ENCODE data around the gene LMAN2.
"Not testable (repeated sequence)": the region's sequence is repeated elsewhere in the genome, so short reads cannot be mapped to it uniquely, and the experiment has no call there.

Gene LMAN2

DNA sequence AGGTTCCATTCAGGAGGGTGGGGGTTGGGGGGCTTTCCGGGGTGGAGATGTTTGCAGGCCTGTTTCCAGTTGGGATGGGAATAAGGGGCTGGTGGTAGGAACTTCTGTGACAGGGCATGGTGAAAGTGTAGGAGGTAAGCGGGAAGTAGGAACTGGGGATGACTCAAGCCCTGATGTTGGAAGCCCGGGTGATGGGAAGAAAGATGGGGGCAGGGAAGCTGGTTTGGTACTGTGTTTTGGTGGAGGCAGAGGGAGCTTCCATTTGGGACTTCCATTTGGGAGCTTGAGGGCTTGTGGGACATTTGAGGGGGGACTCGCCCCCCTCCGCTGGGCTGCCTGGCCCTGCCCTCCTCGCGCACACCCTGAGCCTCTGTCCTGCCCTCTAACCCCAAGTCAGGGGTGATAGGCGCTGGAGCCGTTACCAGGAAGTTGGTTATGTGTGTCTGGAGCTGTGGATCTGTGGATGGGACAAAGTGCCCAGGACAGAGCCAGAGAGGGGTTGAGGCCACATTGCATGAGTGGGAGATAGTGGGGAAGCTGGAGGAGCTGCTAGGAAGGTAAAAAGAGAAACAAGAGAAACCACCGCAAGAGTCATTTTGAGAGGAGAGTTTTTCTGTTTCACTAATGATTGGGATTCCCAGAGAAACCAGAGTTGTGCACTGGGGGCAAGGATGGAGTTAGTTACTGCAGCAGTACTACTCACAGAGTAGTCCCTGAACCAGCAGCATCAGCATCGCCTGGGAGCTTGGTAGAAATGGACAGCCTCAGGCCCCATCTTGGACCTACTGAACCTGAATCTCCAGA, 12.9 kb upstream of the LMAN2 start:
- no peak for DNase-seq (ENCODE audit: low spot score)

DNA sequence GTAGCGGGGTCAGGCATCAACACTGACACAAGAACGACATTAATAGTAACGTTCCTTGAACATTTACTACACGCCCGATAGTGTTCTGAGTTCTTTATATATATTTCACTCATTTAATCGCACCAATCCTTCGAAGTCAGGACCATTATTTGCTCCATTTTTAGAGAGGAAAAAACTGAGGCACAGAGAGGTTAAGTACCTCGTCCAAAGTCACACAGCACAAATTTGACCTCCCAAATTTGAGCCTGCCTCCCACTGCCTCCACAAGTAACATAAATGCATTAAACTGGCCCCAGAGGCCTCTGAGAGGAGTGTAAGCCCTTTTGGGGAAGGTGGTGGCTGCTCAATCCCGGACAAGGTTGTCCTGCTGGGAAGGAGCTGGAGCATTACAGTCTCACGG, 12.1 kb upstream of the LMAN2 start:
- no peak for DNase-seq (ENCODE audit: low spot score)

DNA sequence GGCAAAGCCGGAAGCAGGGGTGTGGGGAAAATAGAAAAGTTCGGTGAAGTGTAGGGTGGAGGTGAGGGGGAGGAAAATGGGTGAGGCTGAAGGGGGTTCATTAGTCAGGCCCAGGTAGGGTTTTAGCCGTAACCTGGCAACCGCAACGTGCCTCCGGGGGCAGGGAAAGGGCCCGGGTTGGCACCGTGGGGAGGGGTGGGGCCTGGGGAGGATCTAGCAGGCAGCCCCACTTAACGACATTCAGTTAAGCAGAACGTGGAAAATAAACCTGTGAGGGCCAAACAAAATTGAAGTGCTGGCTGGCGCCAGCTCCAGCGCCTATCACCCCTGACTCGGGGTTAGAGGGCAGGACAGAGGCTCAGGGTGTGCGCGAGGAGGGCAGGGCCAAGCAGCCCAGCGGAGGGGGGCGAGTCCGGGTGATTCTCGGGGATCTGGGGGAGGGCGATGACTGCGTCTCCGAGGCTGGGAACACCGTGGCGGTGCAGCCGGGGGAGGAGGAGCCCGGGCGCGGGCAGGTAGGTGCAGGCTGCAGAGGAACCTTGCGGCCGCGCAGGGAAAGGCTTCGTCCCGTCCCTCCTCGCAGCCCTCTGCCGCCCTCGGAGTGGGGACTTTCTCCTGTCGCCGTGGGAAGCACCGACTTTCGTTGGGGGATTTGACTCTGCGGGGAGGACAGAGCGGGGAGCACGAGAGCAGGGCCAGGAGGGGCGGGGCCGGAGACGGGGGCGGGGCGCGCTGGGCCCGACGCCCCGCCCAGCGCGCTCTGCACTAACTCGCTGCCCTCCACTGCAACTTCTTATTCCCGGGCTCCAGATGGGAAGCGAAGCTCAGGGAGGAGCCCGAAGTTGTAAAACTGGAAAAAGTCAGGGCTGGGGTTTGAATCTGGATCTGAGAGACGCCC, 11.4 kb upstream of the LMAN2 start:
- DNase-seq (ENCODE audit: low spot score): peak; percentile 70

DNA sequence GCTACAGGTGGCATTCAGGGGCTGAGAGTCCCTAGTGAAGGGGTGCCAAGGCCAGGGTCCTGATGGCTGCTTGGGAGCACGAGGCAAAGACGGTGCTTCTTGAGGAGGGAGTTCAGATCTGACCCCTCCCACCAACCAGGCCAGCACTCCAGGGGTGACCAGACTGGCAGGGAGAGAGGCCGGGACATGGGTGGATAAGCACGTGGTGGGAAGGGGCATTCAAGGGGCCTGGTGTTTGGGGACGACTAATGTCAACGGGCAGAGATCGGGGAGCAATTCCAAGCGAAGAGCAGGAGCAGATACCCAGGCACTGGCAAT, 10.8 kb upstream of the LMAN2 start:
- DNase-seq (ENCODE audit: low spot score): no peak

DNA sequence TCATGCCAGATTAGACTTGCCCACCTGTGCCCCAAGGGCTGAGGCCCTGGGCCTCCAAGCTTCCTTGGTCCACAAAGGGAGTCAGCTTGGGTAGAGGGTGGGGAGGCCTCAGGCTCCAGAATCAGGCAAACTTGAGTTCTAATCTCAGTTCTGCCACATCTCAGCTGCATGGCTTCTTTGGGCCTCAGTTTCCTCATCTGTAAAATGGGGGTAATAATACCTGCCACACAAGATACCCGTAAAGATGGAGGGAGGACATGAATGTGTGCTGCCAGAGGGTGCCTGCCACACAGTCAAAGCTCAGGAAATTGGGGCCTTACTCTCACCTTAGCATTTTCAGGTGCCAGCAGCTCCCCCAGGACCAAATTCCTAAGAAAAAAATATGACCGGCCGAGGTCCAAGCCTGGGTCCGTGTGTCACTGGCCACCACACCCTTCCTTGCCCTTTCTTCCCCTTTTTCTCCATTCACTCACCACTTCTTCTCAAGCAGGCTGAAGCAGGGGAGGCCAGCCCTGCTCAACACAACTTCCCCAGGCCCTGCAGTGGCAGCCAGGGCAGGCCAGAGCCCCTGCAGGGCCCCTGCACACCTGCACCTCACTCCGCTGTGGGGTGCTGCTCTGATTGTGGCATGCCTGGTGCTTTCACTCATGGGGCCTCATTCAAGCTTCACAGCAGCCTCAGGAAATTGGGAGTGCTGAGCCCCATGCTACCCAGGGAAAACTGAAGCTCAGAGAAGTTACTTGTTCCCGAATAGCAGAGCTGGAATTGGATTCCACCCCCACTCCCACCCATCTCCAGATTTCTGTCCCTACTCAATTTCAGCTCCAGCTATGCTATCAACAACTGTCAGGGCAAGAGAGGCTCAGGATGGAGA, 10.2 kb upstream of the LMAN2 start:
- no peak for DNase-seq (ENCODE audit: low spot score)

DNA sequence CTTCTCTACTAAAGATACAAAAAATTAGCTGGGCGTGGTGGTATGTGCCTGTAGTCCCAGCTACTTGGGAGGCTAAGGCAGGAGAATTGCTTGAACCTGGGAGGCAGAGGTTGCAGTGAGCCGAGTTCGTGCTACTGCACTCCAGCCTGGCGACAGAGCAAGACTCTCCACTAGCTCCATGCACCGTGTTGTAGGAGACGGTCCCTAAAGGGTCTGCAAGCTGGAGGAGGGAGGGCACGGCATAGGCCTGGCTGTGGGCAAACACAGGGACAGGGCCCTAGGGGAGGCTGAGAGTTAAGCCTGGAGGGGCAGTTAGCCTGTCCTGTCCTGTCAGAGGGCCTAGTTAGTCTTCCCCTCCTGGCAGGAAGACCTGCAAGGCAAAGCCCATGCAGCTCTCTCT, 9.3 kb upstream of the LMAN2 start:
- not testable (repeated sequence) for DNase-seq (ENCODE audit: low spot score)

DNA sequence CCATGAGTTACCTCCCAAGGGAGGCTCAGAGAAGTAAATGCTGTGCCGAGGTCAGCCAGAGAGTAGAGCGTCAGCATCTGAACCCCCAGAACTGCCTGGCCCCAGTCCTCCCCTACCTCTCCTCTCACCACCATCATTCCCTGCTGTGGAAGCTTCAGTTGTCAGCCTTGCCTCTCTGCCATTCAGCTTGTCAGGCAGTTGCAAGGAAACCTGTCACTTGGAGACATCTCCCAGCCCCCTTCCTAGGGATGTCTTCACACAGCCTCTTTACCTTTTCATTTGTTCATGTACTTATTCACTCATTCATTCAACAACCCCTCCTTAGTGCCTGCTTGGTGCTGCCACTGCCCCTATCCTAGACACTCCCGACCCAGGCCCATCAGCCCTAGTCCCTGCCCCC, 8.4 kb upstream of the LMAN2 start:
- DNase-seq (ENCODE audit: low spot score): no peak

DNA sequence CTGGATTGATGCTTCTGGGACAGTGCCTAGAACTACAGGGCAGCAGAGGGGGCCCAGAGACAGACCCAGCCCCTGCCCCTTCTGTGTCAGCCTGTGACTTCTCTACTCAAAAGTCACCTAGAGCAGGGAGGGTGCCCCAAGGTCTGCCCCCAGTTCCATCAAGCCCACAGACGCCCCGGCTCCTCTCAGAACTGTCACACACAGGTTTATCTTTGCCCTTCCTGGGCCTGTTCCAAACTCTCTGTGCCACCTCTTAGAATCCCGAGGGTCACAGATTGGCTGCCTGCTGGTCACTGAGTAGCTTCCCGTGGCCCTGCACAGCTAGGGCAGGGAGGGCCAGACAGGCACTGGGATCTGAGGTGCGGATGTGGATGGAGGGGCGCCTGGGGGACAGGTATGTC, 8.0 kb upstream of the LMAN2 start:
- DNase-seq (ENCODE audit: low spot score): no peak

DNA sequence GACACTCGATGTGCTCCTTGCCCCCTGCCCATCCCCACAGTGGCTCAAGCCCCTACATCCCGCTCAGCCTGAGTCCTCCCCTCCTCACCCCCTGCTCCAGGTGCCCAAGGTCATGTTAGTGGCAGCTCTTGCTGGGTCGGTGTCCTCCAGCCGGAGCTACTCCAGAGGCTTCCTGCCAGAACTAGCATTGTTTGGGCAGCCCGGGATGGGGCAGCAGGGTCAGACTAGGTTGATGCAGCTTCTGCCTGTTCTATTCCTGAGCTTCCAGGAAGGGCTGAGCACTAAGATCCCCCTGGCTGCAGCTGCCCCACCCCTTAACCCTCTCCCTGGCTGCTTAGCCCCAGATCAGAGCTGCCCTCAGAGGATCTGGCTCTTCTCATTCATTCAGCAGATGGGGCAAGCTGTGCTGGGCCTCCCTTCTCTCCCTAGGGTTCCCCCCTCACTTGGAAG, 6.9 kb upstream of the LMAN2 start:
- DNase-seq (ENCODE audit: low spot score): no peak

DNA sequence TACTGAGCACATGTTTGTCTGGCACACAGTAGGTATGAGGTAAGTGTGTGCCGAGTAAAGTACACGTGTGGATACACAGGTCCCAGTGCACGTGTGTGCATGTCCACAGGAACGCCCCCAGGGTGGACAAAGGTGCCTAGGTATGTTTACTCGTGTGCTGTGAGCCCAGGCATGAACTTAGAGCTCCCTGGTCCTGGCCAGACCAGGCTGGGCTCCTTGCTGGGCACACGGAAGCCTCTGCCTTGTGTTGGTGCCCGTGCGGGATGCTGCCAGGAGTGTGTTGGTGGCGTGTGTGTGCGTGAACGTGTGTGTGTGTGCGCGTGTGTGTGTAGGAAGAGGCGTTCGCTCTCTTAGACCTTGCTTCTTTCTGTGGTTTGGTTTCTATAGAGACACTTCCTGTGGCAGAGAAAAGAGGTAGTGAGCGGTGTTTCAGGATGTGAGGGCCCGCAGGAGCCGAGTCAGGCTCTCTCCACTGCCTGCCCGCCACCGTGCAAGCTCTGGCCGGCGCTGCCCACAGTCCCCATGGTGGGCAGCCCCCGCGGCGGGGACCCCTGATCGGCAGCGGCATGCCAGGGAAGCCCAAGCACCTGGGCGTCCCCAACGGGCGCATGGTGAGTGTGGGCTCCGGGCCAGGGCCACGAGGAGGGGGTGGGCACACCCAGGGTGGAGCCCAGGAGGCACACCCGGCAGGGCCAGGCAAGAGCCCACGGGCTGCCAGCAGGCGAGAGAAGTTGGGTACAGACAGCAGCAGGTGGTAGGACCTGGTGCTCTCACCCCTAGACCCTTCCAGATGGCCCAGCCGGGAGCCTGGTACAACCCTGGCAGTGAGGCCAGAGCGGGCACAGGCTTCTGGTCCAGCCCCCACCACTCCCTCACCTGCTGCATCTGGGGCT, 6.2 kb upstream of the LMAN2 start, which contains the start of gene RGS14:
RGS14 (plus strand) TSS at position 466 of the 893 bp plus-strand sequence; CDS start at position 567, 101 bp downstream.
- peak; percentile 77 for DNase-seq (ENCODE audit: low spot score)

DNA sequence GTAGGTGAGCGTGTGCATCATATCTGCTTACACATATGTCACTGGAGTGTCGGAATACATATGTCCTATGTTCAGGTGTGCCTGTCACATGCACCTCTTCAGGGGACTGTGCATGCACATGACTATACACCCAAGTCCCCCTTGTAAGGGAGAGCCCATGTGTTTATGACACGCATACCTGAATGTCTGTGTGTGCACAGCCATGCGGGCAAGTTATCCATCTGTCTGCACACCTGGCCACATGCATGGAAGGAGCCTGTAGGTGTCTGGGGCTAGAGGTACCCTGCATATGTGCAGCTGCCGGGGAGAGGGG, 5.6 kb upstream of the LMAN2 start:
- DNase-seq (ENCODE audit: low spot score): no peak

DNA sequence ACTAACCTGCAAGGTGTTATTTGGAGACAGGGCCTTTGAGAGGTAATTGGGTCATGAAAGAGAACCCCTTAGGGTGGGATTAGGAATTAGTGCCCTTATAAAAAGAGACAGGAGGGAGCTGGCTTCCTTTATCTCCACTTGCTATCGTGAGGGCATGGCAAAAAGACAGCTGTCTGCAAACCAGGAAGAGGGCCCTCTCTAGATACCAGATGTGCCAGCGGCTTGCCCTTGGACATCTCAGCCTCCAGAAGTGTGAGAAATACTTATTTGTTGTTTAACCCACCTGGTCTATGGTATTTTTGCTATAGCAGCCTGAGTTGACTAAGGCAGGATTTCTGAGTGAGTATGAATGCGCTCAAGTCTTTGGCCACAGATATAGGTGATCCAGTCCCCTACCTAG, 5.3 kb upstream of the LMAN2 start:
- no peak for DNase-seq (ENCODE audit: low spot score)

DNA sequence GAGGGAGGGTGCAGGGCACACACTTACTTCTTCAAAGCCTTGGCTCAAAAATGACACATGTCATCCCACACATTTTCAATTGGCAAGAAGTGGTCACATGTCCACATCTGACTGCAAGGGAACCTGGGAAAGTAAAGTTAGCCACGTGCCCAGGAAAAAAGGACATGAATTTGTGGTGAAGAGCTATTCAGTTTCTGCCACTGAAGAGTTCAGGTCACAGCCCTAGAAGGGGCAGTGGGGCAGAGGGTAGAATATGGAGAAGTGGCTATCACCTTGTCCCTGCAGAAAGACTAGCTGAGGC, 4.3 kb upstream of the LMAN2 start:
- DNase-seq (ENCODE audit: low spot score): no peak

DNA sequence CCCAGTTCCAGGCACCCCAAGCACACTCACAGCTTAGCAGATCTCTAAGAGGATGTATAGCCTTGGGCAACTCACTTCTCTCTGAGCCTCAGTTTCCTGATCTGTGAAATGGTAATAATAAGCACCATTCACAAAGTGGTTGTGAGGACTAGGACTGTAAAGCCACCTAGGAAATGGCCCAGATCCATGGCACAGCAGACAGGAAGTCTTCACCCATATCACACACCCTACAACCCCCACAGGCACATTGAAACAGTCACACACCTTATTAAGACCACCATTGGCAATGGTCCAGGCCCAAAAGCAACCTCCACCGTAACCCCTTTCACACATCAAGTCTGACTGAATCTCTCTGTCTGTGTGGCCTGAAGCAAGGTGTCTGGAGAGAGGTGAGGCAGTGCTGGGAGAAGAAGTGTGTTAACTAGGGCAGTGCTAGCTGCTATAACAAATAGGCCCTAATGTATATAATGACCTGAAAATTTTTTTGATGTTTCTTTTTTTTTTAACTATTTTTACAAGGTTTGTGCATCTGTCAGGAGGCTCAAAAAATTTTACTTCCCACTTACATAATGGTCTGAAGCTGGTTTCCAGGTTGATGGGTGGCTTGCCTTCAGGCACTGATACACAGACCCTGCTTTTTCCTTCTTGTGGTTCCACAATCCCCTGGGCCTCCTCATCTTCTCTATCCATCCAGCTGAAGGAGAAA, 3.8 kb upstream of the LMAN2 start:
- DNase-seq (ENCODE audit: low spot score): no peak

DNA sequence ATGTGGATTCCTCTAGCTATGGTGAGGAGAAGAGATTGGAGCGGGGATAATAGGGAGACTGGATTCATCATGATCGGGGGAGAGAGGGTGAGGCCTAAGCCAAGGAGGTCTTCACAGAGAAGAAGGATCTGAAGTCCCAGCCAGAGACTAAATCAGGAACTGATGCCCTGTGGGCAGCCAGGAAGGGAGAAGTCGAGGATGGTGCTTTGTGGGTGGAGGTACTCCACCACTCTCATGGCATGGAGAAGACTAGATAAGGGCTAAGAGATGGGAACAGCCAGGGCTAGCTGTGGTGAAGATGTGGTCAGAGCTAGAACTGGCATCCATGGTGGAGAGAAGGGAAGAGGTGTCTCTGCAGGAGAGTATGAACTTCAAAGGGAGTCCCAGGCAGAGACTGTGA, 3.2 kb upstream of the LMAN2 start:
- DNase-seq (ENCODE audit: low spot score): no peak

DNA sequence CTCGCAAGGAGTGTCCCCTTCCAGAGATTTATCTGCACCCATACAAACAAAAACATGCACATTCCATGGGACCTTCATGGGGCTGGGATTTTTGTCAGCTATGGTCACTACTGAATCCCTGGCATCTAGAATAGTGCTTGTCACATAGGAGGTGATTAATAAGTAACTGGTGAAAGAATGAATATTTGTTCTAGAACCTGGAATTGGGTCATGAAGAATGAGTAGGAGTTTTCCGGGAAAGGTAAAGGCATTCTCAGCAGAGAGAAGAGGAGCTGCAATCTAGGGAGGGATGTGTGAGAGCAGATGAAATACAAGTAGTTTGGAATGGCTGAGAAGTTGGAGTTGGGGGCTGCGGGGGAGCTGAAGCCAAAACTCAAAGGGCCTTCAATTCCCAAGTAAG, 2.8 kb upstream of the LMAN2 start:
- no peak for DNase-seq (ENCODE audit: low spot score)

DNA sequence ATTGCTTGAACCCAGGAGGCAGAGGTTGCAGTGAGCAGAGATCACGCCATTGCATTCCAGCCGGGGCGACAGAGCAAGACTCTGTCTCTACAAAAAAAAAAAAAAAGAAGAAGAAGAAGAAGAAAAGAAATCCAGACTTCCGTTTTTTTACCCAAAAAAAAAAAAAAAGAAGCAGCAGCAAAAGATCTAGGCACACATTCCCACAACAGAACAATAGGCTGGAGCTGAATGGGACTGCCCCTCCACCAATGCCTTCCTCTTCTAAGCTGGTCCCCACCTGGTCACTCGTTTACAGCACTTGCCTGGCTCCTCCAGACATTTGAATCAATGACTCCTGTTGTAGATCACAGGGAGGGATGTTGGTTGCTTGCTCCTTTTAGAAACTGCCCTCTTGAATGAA, 1.6 kb upstream of the LMAN2 start:
- no peak for DNase-seq (ENCODE audit: low spot score)

DNA sequence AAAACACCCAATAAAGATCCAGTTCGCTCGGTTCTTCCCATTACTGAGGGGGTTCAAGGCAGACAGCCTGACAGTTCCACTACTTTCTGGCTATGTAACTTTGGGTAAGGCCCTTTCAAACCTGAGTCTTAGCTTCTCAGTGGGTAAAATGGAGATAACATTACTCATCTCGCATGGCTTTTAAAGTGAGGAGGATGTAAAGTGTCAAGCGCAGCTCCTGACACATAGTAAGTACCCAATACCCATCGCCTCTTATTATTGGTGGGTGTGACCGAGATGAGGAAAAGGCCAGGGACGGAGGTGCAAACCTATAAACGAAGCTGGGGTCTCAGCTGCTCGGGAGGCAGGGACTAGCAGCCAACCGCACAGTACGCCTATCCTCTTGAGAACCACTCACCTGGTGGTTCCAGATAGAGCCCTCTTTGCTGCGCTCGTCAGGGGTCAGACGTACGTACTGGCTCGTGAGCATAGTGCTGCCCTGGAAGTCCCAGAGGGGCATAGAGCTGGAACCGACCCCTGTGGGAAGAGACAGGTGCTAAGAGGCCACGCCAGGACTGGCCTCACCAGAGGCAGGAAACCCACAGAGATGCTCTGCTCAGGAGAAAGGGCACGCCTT, 584 bp downstream of the LMAN2 start:
- DNase-seq (ENCODE audit: low spot score): no peak

DNA sequence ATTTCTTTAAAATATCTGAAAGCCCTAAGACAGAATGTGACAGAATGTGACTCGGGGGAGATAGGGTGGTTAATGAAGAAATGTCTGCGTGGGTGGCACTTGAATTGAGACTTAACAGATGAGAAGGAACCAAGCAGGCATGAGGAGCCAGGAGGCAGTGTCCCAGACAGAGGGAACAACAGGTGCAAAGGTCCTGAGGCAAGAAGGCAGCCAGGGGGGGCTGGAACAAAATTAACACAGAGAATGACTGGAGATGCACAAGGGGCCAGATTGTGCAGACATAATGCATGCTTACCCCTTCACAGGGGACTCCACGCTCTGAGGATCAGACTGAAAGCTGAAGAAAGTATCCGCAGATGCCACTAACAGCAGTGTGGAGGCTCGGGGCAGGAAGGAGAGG, 1.7 kb downstream of the LMAN2 start:
- DNase-seq (ENCODE audit: low spot score): no peak

DNA sequence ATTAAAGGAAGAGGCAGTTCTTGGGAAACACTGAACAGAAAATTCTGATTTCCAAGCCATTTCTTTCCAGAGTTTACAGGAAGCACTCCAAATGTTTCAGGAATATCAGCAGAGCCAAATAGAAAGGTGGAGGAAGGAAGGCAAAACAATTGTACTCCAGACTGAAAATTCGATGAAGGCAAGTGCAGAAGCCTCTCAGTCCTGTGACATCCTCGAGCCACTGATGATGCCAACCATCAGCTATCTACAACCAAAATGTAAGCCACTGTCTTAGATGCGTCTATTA, 2.2 kb downstream of the LMAN2 start:
- no peak for DNase-seq (ENCODE audit: low spot score)

DNA sequence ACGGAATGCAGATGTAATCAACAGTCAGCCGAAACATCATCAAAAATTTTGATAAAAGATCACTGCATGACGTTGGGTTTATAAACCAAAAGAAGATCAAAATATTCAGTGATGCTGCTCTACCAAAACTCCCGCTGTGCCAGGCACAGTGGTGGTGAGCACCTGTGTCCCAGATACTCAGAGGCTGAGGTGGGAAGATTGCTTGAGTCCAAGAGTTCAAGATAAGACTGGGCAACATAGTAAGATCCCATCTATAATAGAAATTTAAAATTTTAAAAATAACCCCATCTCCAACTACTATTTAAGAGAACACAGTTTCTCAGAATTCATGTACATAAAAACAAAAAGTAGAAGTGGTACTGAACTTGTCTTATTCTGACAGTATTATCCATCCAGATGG, 3.8 kb downstream of the LMAN2 start:
- no peak for DNase-seq (ENCODE audit: low spot score)

Data from hepatic stellate cell (primary cell).